Hepatocyte (in vitro differentiated cells): ENCODE data around the gene POU3F1. TPM values are rescaled to one million over a fixed set of nuclear protein-coding genes. Genes with fewer than 3 reads are reported as not detected.

ENCODE experiments used
- DNase-seq: peaks from one replicate; pipeline ENCODE4 v3.0.0-alpha.2; 2016; ENCODE audit warnings: low spot score
- H2AFZ ChIP-seq: fragments of 200-600 bp; sonication (generic); 2 replicates; pipeline ENCODE4 v1.6.0; 2016; ENCODE audit warnings: antibody characterized with exemption, mild to moderate bottlenecking
- H3K27ac ChIP-seq: fragments of 200-600 bp; sonication (generic); 2 replicates; pipeline ENCODE4 v1.5.1; 2016; ENCODE audit warnings: mild to moderate bottlenecking
- H3K27me3 ChIP-seq: fragments of 200-600 bp; sonication (generic); 2 replicates; pipeline ENCODE4 v1.6.1; 2016
- H3K36me3 ChIP-seq: fragments of 200-600 bp; sonication (generic); replicated peaks from 2 replicates; pipeline ENCODE4 v1.5.1; 2016; ENCODE audit warnings: low read depth; ENCODE audit not compliant: insufficient read depth
- H3K4me1 ChIP-seq: fragments of 200-600 bp; sonication (generic); 2 replicates; pipeline ENCODE4 v1.5.1; 2016; ENCODE audit warnings: mild to moderate bottlenecking, moderate library complexity; ENCODE audit not compliant: insufficient read depth
- H3K4me2 ChIP-seq: fragments of 200-600 bp; sonication (generic); 2 replicates; pipeline ENCODE4 v1.6.0; 2016
- H3K4me3 ChIP-seq: fragments of 200-600 bp; sonication (generic); 2 replicates; pipeline ENCODE4 v1.5.1; 2016; ENCODE audit warnings: mild to moderate bottlenecking
- H3K79me2 ChIP-seq: fragments of 200-600 bp; sonication (generic); 2 replicates; pipeline ENCODE4 v1.6.0; 2017; ENCODE audit warnings: mild to moderate bottlenecking
- H3K9me2 ChIP-seq: fragments of 200-600 bp; sonication (generic); replicated peaks from 2 replicates; pipeline ENCODE4 v1.6.0; 2017; ENCODE audit warnings: mild to moderate bottlenecking; ENCODE audit not compliant: insufficient read depth
- H3K9me3 ChIP-seq: fragments of 200-600 bp; sonication (generic); 2 replicates; pipeline ENCODE4 v1.5.1; 2016; ENCODE audit warnings: low read depth, mild to moderate bottlenecking
- H4K20me1 ChIP-seq: fragments of 200-600 bp; sonication (generic); 2 replicates; pipeline ENCODE4 v1.6.0; 2016; ENCODE audit warnings: mild to moderate bottlenecking; ENCODE audit not compliant: insufficient read depth, poor library complexity, severe bottlenecking
- CTCF ChIP-seq: fragments of 200-600 bp; sonication (generic); IDR thresholded peaks from 2 replicates; pipeline ENCODE4 v1.5.1; 2016; ENCODE audit warnings: antibody characterized with exemption, mild to moderate bottlenecking; ENCODE audit not compliant: poor library complexity
- EZH2 ChIP-seq: fragments of 200-600 bp; sonication (generic); IDR thresholded peaks from 2 replicates; pipeline ENCODE4 v1.6.1; 2016; ENCODE audit warnings: antibody characterized with exemption, mild to moderate bottlenecking, borderline replicate concordance
- EZH2phosphoT487 ChIP-seq: fragments of 200-600 bp; sonication (generic); IDR thresholded peaks from one replicate; pipeline ENCODE4 v1.6.1; 2018; ENCODE audit warnings: antibody characterized with exemption, mild to moderate bottlenecking, low read depth, moderate library complexity; ENCODE audit not compliant: unreplicated experiment, severe bottlenecking
- WGBS: methylation state at CpG from one replicate; pipeline ENCODE4 v1.1.6; 2016; ENCODE audit warnings: low lambda C conversion rate; ENCODE audit errors: missing lambda C conversion rate; 5-methylcytosine and 5-hydroxymethylcytosine counted together
- polyA plus RNA-seq: library from polyadenylated mRNA; unstranded; fragments of >200 nt; fragmentation: Nextera tagmentation; extraction: Ambion mirVana; gene quantifications from 2 replicates; pipeline ENCODE4 v1.2.1, GENCODE V29; 2016
- total RNA-seq: library from RNA; depleted of rRNA; stranded (reverse); fragments of >200 nt; gene quantifications from 2 replicates; pipeline ENCODE4 v1.2.3, GENCODE V29; 2014

Gene POU3F1
- total and polyA plus RNA-seq, 2 experiments from 2014 or later = 0.73 TPM; not detected in 1

DNA sequence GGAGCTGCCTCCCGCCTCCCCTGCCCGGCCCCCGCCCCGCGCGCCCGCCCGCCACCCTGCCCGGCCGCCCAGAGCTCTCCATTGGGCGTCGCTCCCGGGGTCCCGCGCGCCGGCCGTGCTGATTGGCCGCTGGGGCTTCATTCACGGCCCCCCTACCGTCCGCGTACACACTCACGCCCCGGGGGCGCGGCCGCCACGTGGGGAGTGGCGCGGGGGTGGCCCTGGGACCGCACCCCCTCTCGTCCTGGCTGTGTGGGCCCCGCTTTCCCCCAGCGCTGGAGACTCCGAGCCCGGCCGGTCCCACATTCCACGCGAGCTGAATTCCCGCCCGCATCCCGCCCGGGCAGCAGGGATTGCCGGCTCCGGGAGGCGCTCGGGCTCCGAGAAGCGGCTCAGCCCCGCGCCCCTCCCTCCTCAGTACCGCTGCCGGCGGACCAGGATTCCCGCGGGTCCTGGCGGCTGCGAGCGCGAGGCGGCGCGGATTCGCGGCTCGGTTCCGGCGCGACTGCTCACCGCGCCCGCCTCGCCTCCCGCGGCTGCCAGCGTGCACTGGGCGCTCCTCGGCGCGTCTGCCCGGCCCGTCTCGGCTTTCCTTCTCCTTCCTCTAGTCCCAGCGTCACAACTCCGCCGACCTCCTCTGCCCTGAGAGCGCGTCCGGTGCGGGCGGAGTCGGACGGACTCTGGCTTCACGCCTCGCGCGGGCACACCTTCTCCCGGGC, 450 bp upstream of the POU3F1 start:
- WGBS = under 1% methylated on average over 31 of the region's 99 CpGs
- peak; percentile 81 for DNase-seq
- H3K4me2 ChIP-seq = peak overlapping the region; percentile 99
- peak overlapping the region; percentile 86 for H2AFZ ChIP-seq
- TF ChIP-seq EZH2phosphoT487 (no peak), CTCF (peak; percentile 21), EZH2 (peak; percentile 57)
- no peaks in the 10 kb centered on the region for H4K20me1 ChIP-seq
- H3K4me3 ChIP-seq = peak overlapping the region; percentile 70
- no peaks in the 10 kb centered on the region for H3K79me2 ChIP-seq
- no peaks in the 10 kb centered on the region for H3K9me3 ChIP-seq
- H3K36me3 ChIP-seq = no peaks in the 10 kb centered on the region
- no peaks in the 10 kb centered on the region for H3K9me2 ChIP-seq
- no peak overlapping the region for H3K27ac ChIP-seq
- H3K4me1 ChIP-seq = peaks cover 14% of the 10 kb centered on the region
- peaks cover 72% of the 10 kb centered on the region for H3K27me3 ChIP-seq

- Histone ChIP-seq H2AFZ (no peak overlapping the region), H3K9me3 (no peaks in the 10 kb centered on the region), H3K27me3 (peaks cover 76% of the 10 kb centered on the region), H4K20me1 (no peaks in the 10 kb centered on the region), H3K9me2 (no peaks in the 10 kb centered on the region), H3K27ac (no peak overlapping the region), H3K79me2 (no peaks in the 10 kb centered on the region), H3K4me3 (no peak overlapping the region), H3K36me3 (no peaks in the 10 kb centered on the region), H3K4me1 (peaks cover 14% of the 10 kb centered on the region), H3K4me2 (peak overlapping the region; percentile 76)
- TF ChIP-seq EZH2phosphoT487 (peak; percentile 76), CTCF (no peak), EZH2 (peak; percentile 40)
- no peak for DNase-seq
- 4% methylated on average over 67 of the region's 115 CpGs for WGBS
Measured at GRCh38 chr1:38045401-38046332, 926 bp downstream of the POU3F1 start.

DNA sequence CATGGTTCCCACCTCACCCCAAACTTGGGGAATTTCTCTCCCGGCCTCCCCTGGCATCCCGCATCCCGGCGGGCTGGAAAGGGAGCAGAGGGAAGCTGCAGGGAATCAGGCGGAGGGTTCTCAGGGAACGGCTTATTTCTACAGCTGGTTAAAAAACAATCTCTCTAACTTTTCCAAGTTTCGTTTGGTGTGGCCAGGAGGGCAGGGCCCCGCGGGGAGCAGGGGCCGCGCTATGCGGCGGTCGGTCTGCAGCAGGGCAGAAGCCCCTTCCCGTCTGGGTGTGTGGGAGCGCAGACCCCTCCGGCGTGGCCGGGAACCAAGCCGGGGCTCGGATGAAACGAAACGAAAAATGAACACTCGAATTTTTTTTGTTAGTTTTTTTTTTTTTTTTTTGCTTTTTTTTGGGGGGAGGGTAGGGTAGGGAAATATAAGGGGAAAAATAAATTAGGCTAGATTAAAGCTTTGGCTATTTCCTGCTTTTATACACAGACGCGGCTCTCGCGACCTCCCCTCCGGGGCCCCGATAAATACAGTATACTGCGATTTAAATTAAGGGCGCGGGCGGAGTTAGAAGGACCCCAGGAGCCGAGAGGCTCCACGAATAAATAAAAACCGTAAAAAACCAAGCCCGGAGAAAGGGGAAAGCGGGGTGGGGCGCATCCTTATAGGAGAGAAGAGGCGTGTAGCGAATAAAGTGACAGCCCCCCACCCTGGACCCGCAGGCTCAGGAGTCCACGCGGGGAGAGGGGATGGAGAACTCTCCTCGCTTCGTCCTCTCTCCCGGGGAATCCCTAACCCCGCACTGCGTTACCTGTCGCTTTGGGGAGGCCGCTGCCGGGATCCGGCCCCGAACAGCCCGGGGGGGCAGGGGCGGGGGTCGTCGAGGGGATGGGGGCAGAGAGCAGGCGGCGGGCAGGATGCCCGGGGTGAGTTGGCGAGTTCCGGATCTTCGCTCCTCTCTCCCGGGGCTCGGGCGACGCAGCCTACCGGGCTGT, 2.1 kb downstream of the POU3F1 start:
- H3K36me3 ChIP-seq = no peaks in the 10 kb centered on the region
- H4K20me1 ChIP-seq = no peaks in the 10 kb centered on the region
- H3K9me3 ChIP-seq = no peaks in the 10 kb centered on the region
- no peak for TF ChIP-seq CTCF
- peak; percentile 96 for TF ChIP-seq EZH2
- TF ChIP-seq EZH2phosphoT487 = peak; percentile 91
- peaks cover 14% of the 10 kb centered on the region for H3K4me1 ChIP-seq
- peak overlapping the region; percentile 56 for H2AFZ ChIP-seq
- WGBS = 4% methylated on average over 58 of the region's 70 CpGs
- no peaks in the 10 kb centered on the region for H3K79me2 ChIP-seq
- H3K9me2 ChIP-seq = no peaks in the 10 kb centered on the region
- no peak for DNase-seq
- peak overlapping the region; percentile 65 for H3K4me2 ChIP-seq
- H3K27me3 ChIP-seq = peaks cover 75% of the 10 kb centered on the region
- no peak overlapping the region for H3K27ac ChIP-seq
- H3K4me3 ChIP-seq = no peak overlapping the region
